ENCODE measurements around the gene ATG9B.

ATG9B gene

DNA sequence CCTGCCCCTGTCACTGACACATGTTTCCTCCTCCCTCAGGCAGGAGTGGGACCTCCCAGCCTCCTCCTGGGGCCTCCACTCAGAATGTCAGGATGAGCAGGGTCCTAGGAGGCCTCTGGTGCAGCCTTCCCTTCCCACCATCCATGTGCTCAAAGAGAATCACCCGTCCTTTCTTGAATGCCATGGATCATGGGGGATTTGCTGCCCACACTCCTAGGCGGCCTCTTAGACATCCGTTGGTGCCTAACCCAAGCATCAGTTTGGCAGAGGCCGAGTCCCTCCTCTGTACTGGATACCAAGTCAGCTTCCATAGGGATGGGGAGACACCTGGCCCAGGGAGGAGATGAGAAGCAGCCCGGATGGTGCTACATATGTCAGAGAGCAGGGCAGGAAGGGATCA lies 26.5 kb downstream of the ATG9B start:
- no peak for DNase-seq

DNA sequence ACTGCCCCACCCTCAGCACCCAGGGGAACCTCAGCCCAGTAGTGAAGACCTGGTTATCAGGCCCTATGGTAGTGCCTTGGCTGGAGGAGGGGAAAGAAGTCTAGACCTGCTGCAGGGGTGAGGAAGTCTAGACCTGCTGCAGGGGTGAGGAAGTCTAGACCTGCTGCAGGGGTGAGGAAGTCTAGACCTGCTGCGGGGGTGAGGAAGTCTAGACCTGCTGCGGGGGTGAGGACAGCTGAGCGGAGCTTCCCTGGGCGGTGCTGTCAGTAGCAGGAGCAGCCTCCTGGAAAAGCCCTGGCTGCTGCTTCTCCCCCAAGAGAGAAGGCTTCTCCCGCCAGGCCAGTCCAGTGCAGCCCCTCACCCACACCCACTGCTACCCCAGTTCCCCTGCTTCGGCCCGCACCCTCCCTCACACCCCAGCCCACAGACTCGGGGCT lies 27.2 kb downstream of the ATG9B start:
- DNase-seq: no peak

DNA sequence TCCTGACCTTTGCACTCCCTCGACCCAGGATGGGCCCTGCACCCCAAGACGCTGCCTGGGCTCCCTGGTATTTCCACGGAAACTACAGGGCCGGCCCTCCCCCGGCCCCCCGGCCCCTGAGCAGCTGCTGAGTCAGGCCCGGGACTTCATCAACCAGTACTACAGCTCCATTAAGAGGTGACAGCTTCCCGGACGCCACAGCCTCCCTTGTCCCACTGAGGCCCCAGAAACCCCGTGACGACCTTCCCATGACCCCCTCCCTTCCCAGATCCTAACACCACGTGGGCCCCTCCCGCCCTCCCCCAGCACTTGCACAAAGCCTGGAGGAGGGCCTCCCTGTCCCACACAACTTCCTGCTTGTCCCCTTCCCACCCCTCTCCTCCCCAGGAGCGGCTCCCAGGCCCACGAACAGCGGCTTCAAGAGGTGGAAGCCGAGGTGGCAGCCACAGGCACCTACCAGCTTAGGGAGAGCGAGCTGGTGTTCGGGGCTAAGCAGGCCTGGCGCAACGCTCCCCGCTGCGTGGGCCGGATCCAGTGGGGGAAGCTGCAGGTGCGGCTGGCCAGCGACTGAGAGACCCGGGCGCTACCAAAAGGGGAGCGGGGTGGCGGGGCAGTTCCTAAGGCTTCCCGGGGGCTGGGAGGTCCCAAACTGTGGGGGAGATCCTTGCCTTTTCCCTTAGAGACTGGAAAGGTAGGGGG lies 27.8 kb downstream of the ATG9B start:
- DNase-seq: no peak

DNA sequence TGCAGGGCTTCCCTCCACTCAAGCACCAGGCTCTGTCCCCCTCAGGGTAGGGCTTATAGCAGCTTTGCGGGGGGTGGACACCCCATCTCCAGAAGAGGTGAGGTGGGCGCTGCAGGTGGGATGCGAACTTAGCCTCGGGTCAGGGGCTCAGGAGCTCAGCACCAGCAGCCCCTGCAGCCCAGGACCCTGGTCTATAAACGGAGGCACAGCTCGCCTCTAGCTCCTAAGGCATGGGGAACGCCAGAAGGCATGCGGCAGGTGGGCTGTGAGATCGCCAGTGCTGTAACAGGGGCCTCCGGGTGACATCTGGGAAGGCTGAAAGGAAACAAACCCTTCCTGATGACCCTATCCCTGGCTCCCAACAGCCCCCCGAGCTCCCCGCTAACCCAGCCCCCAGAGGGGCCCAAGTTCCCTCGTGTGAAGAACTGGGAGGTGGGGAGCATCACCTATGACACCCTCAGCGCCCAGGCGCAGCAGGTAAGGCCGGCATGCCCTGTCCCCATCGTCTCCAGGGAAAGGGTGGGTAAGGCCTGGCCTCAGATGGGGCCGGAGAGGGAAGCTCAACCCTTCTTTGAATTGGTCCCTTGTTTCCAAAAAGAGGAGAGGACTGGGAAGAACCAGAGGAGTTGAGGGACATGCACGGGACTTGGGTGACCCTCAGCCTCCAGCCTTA lies 29.3 kb downstream of the ATG9B start:
- no peak for DNase-seq

DNA sequence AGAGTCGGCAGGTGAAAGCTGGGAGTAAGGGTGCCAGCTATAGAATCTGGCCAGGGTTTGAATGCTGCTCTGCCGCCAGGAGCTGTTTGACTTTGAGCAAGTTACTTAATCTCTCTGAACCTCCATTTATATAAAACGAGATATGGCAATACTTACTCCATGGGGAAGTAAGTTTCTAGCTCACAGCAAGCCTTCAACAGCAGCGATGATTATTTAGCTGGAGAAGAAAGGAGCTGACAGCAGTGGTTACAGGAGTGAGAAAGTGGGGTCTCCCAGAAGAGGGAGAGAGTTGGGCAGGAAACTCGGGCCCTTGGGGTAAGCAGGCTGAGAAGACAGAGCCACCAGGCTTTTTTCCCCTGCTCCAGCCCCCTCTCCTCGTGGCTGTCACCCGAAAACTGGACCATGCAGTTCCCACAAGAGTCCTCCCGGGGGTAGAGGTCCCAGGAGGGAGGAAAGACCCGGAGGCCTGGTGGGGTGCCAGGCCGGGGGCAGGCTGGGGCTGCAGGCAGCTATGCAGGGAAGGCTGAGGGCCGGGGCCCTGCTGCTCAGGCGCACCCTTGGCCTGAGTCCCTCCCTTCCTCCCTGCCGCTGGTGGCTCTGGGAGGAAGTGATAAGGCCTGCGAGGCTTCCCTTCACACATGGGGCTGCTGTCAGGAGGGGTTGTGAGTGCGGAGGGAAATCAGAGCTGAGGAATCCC lies 30.0 kb downstream of the ATG9B start:
- no peak for DNase-seq

DNA sequence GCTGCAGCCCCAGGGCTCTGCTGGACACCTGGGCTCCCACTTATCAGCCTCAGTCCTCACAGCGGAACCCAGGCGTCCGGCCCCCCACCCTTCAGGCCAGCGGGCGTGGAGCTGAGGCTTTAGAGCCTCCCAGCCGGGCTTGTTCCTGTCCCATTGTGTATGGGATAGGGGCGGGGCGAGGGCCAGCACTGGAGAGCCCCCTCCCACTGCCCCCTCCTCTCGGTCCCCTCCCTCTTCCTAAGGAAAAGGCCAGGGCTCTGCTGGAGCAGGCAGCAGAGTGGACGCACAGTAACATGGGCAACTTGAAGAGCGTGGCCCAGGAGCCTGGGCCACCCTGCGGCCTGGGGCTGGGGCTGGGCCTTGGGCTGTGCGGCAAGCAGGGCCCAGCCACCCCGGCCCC lies 30.8 kb downstream of the ATG9B start:
- DNase-seq: no peak

DNA sequence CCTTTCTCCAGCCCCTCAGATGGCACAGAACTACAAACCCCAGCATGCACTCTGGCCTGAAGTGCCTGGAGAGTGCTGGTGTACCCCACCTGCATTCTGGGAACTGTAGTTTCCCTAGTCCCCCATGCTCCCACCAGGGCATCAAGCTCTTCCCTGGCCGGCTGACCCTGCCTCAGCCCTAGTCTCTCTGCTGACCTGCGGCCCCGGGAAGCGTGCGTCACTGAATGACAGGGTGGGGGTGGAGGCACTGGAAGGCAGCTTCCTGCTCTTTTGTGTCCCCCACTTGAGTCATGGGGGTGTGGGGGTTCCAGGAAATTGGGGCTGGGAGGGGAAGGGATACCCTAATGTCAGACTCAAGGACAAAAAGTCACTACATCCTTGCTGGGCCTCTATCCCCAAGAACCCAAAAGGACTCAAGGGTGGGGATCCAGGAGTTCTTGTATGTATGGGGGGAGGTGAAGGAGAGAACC lies 31.4 kb downstream of the ATG9B start:
- no peak for DNase-seq

DNA sequence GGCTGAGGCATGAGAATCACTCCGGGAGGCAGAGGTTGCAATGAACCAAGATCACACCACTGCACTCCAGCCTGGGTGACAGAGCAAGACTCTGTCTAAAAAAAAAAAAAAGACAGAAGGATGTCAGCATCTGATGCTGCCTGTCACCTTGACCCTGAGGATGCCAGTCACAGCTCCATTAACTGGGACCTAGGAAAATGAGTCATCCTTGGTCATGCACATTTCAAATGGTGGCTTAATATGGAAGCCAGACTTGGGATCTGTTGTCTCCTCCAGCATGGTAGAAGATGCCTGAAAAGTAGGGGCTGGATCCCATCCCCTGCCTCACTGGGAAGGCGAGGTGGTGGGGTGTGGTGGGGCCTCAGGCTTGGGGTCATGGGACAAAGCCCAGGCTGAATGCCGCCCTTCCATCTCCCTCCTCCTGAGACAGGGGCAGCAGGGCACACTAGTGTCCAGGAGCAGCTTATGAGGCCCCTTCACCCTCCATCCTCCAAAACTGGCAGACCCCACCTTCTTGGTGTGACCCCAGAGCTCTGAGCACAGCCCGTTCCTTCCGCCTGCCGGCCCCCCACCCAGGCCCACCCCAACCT lies 32.1 kb downstream of the ATG9B start:
- DNase-seq: no peak

DNA sequence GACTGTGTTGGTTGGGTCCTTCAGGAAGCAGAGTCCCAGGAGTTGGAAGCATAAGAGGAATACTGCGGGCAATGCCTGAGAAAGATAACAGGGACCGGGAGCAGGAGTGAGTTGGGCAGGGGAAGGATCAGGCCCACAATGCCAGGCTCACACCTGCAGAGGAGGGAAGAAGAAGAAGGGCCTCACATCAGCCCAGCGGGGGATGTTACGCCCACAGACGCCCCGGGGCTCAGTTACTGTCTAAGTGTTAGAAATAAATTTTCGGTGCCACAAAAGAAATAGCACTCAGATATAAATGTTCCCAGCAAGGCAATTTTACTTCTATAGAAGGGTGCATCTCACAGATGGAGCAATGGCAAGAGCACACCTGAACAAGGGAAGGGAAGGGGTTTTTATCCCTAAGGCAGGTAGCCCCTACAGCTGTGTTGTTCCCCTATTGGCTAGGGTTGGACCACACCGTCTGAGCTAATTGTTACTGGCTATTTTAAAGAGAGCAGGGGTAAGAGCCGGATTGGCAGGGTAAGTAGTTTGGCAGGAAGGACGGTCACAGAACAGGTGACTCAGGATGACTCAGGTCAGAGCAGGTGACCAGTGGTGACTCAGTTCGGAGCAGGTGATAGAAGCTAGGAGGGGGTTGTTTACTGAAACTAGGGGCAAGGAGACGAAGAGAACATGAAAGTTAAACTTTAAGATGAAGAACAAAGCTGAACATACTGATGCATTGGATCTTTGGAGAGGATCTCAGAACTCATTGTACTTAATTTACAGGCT lies 33.7 kb downstream of the ATG9B start, which contains the start of gene NOS3:
Gene NOS3 (plus strand): TSS at position 602 of the 771 bp plus-strand sequence. CDS start 2,787 bp downstream, outside the sequence.
- DNase-seq: no peak

DNA sequence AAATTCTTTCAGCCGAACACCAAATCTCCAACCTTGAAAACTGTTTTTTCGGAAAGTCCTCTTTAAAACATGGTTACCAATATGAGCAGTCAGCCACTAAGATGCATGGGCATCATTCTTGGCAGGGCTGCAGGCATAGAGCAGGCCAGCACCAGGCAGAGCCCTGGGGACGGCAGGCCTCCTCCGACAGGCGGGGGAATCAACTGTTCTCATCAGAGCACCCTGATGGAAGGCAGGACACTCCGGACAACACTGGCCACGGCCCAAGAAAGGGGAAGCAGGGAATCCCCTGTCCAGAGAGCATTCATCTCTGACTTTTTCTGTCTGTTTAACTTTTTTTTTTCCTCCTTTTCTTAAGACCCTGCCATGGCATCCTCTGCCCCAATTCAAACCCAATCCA lies 34.8 kb downstream of the ATG9B start:
- no peak for DNase-seq

DNA sequence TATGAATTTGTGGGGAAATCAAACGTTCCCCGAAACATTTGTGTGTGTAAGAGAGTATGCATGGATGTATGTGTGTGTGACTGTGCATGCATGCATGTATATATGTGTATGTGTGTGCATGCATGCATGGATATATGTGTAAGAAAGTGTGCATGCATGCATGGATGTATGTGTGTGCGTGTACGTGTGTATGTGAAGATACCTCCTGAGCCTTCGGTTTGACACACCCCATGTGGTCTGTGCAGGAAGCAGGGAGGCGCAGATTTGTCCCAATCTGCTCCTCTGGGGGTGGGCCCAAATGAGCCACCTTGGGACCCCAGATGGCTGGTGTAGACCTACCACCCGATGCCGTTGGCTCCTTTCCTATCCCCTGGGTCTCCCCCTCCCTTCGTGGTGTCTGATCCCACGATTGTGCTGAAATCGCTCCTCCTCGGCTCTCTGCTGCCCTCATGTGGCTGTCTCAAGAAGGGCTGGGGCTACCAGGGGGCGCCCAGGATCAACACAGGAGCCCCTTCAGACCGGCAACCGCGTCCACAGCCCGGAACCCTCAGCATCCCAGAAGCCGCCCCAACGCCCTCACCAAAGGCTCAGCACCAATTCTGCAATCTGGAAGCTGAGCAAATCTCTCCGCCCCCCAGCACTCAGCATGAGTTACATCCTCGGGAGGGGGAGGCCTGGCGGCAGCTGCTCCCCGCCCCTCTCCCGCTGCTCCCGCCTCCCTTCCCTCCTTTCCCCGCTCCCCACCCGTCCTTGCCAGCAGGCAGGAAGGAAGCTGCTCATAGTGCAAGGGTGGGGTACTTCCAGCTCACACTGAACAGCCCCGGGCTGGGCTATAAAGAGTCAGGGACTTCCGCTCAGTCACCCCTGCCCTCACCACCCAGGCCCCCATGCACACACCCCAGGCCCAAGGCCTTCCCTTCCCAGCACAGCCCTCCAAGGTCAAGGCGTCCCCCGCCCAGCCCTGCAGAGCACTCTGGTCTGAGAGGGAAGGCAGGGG lies 35.8 kb downstream of the ATG9B start:
- DNase-seq: peak; percentile 55

DNA sequence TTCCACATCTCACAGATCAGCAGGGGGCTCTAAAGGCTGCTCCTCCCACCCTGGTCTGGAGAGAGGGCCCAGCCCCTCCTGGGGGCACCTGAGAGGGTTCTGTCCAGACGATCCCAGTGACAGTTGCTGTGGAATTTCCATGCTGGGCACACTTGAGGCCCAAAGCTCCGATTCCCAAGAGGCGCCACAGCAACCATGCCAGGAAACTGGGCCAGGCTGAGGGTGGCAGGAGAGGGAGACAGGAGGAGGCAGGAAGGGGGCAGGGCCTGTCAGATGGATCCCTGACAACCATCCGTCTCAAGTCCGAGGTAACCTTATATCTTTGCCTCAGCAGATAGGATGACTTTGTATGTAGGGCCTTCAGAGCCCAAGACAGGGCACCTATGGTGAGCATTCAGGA lies 37.7 kb downstream of the ATG9B start:
- DNase-seq: no peak

DNA sequence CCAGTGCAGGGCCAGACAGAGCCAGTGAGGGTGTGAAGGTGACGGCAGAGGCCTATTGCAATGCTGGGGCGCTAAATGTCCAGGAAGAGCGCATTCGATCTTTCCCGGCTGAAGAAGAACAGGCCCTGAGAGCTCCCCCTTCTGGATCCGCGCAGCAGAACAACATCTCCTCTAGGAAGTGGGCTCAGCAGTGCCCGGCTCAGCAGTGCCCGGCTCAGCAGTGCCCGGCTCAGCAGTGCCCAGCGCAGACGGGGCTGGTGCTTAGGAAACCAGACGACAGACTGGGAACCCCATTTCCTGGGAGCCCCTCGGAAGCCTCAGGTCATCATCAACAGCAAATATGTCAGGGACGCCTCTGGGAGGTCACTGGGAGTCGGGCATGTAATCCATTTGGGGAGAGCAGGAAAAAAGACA lies 38.2 kb downstream of the ATG9B start:
- peak; percentile 36 for DNase-seq

DNA sequence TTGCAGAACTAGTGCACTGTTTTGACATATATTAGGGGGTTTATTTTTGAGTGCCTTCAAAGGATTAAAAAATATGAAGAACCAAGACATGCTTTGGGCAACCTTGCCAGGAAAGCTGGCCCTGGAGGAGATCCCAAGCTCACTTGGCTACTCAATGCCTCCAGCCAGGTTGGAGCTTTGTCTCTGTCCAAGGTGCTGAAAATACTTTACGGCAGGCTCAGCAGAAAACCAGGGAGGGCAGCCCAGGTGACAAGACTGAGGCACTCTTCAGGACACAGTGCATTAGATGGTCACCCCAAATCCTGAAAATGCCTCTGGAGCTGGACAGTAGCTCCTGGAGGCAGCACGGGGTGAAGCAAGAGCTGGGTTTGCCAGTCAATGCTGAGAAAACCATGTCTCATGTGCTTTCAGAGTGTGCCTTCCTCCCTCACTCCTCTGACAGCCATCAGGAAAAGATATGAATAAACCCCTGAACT lies 40.4 kb downstream of the ATG9B start:
- no peak for DNase-seq

DNA sequence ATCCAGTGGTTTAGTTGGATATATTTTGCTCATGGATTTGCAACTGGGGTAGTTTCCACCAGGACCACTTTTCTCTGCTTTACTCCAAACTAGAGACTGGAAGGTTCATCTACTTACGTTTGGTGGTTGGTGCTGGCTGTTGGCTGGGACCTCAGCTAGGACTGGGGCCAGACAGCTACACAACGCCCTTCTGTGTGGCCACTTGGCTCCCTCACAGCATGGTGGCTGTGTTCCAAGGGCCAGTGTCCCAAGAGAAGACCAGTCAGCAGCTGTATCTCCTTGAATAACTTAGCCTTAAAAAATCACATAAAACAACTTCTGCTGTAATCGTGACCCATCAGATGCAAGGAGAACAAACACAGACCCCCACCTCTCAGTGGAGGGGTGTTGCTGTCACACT lies 41.9 kb downstream of the ATG9B start:
- no peak for DNase-seq

DNA sequence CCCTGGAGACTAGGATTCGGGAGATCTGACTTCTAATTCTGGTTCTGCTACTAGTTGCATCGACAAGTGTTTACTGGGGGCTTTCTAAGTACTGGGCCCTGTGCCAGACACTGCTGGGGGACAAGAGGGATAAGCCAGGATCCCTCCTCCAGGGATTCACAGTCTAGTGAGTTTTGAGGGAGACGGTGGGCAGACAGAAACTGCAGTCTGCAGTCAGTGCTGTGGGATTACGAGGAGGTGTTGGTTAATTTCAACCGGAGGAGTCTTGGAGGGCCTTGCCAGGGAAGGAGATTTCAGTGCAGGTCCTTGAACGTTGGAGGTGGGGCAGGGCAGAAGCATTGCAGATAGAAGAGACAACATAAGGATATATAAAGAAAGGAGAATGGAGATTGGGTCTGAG lies 42.6 kb downstream of the ATG9B start:
- DNase-seq: no peak

DNA sequence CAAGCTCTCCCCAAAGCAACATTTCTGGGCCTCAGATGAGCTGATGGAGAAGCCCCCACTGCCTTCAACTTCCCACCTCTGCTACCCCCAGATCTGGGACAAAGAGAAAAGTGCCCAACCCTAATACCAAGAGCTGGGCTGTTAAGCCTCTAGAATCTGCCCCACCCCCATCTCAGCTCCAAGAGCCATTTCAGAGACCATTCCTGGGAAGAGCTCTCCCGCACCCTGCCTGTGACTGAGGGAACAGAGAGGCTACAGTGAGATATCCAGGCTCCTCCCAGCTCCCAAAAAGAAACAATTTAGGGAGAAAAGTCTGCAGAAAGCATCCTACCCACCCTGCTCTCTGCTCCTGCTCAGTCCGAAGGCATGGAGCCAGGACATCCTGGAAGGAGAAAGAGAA lies 43.6 kb downstream of the ATG9B start:
- DNase-seq: no peak

DNA sequence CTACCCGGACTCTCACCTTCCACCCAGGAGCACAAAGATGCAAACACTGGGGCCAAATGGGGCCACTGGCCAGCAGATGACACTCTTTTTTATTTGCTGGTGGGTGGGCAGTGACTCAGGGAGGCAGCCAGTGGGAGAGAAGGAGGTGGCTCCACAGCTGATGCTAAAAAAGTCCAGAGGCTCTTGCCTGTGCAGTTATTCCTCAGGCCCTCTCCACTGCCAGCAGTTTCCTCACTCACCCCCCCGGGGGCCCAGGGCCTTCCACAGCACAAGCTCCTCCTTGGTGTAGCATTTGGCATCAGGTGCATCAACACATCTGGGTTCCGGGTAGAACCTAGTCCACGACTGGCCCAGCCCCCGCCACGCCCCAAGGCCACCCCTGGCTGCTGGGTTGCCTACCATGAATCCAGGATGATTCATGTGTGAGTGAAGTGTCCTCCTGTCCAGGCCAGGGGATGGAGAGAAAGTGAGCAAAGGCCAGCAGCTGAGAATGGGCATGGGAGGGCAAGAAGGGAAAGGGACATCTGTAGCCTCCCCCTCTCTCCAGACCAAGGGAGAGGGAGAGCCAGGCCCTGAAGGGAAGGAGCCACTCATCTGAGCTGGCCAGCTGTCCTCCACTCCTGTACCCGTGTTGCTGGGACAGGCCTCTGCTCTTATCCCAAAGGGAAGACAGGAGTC lies 44.4 kb downstream of the ATG9B start:
- no peak for DNase-seq

DNA sequence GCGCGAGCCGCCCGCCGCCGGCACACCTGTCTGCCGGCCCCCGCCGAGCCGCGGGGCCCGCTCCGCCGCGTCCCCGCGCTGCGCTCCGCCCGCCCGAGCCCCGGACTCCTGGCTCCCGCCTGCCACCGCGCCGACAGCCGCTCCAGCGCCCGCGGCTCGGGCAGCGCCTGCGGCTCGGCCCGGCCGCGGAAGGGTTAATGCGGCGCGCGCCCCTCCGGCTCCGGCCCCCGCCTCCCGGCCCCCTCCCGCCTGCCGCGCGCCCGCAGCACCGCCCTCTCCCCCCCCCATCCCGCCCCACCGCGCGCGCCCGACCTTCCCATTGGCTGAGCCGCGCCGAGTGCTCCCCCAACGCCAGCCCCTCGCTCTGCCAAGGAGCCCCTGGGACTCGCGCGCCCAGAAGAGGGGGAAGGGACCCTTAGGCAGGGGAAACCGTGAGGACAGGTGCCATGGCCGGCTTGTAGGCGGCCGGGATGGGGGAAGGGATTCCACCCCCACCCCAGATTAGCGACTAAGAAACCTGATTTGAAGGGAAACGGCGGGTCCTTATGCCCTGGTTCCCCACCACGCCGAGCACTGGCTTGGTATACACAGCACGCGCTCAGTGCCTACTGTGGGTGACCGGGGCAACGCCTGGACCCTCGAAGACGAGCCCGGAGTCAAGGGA lies 46.0 kb downstream of the ATG9B start, which contains the start of gene KCNH2:
Gene KCNH2 (minus strand): TSS at position 196 of the 664 bp plus-strand sequence. CDS start 408 bp downstream, outside the sequence.
- no peak for DNase-seq

Data from activated effector memory CD4-positive, alpha-beta T cell treated with Interleukin-2 at 50 U/mL for 16 hours (primary cell).